Karpas-422 (cell line): Measurements from ENCODE around the gene SP100. TPM values are rescaled to one million over a fixed set of nuclear protein-coding genes. Genes with fewer than 3 reads are reported as not detected.
"Not testable (repeated sequence)": the region's sequence is repeated elsewhere in the genome, so short reads cannot be mapped to it uniquely, and the experiment has no call there.

ENCODE experiments used
- DNase-seq: peaks from one replicate; pipeline ENCODE4 v3.0.0-alpha.2; 2015
- H2AFZ ChIP-seq: fragments of 200-600 bp; sonication (generic); 2 replicates; pipeline ENCODE4 v1.6.1; 2014; ENCODE audit warnings: antibody characterized with exemption, low read length, mixed read lengths
- H3K27ac ChIP-seq: fragments of 200-600 bp; sonication (generic); 2 replicates; pipeline ENCODE4 v1.5.1; 2014; ENCODE audit warnings: mild to moderate bottlenecking, low read length, moderate library complexity
- H3K27me3 ChIP-seq: fragments of 200-600 bp; sonication (generic); 2 replicates; pipeline ENCODE4 v1.6.1; 2014; ENCODE audit warnings: low read length, mixed read lengths
- H3K36me3 ChIP-seq: fragments of 200-600 bp; sonication (generic); 2 replicates; pipeline ENCODE4 v1.6.1; 2014; ENCODE audit warnings: low read length, mixed read lengths; ENCODE audit not compliant: insufficient read depth
- H3K4me1 ChIP-seq: fragments of 200-600 bp; sonication (generic); 2 replicates; pipeline ENCODE4 v1.6.1; 2014; ENCODE audit warnings: mild to moderate bottlenecking, low read length, mixed read lengths
- H3K4me2 ChIP-seq: fragments of 200-600 bp; sonication (generic); 2 replicates; pipeline ENCODE4 v1.6.1; 2014; ENCODE audit warnings: low read length, low read depth, mild to moderate bottlenecking; ENCODE audit not compliant: poor library complexity, severe bottlenecking
- H3K4me3 ChIP-seq: fragments of 200-600 bp; sonication (generic); 2 replicates; pipeline ENCODE4 v1.5.1; 2014; ENCODE audit warnings: mild to moderate bottlenecking, antibody characterized with exemption, low read length, mixed read lengths
- H3K79me2 ChIP-seq: fragments of 200-600 bp; sonication (generic); 2 replicates; pipeline ENCODE4 v1.6.1; 2014; ENCODE audit warnings: mild to moderate bottlenecking, low read length, mixed read lengths
- H3K9ac ChIP-seq: fragments of 200-600 bp; sonication (generic); 2 replicates; pipeline ENCODE4 v1.6.0; 2014; ENCODE audit warnings: low read length
- H3K9me2 ChIP-seq: fragments of 200-600 bp; sonication (generic), shearing (Covaris generic); replicated peaks from 2 replicates; pipeline ENCODE4 v1.6.0; 2014; ENCODE audit warnings: mild to moderate bottlenecking, low read length, moderate library complexity; ENCODE audit not compliant: insufficient read depth
- H3K9me3 ChIP-seq: fragments of 300-700, 200-600 bp; sonication (generic); 2 replicates; pipeline ENCODE4 v1.6.1; 2014; ENCODE audit warnings: low read length, mixed read lengths
- H4K20me1 ChIP-seq: fragments of 200-600 bp; sonication (generic); 2 replicates; pipeline ENCODE4 v1.6.1; 2014; ENCODE audit warnings: mild to moderate bottlenecking, antibody characterized with exemption, low read length, low read depth; ENCODE audit not compliant: insufficient read depth
- total RNA-seq: library from RNA; depleted of rRNA; stranded (reverse); fragments of >200 nt; shearing (Covaris generic); gene quantifications from 2 replicates; pipeline ENCODE4 v1.2.3, GENCODE V29; 2014; ENCODE audit warnings: low replicate concordance; rRNA removed

SP100 gene
- total RNA-seq, result 148 and 173 TPM in 2 replicates

DNA sequence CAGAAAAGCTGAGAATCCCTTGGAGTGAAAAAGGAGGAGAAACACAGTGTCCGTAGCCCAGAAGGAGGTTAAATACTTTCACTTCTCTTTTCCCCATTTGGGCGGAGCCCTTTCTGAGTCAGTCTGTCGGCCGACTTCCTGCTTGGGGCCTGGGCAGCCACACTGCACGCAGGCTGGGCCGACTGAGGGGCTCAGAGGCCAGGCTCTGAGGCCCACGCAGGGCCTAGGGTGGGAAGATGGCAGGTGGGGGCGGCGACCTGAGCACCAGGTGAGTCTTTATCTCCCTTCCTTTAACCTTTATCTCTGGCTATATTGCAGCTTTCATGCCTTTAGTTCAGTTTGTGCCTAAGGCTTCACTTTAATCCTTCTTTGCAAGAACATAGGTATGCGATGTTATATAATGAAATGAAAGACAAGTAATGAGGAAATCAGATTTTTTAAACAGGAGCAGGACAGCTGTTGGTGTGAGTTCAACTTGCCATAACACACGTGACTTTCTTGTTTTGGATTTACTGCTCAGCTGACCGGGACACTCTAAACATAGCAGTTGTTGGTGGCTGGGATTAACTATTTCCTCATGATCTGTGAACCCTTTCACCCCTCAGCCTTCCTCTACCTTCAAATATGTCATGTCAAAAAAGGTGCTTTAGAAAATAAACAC, at the start of gene SP100:
SP100 (plus strand) TSS at position 141 of the 661 bp plus-strand sequence; CDS start at position 237, 96 bp downstream.
- Histone ChIP-seq H3K4me2 (peak within 1 kb of the TSS; percentile 89), H3K27me3 (no peaks in the 10 kb centered on the region), H3K9me3 (no peaks in the 10 kb centered on the region), H4K20me1 (no peaks in the 10 kb centered on the region), H3K4me1 (peaks cover 55% of the 10 kb centered on the region), H3K79me2 (peaks cover 51% of the 10 kb centered on the region), H2AFZ (peak within 1 kb of the TSS; percentile 77), H3K9me2 (no peaks in the 10 kb centered on the region), H3K36me3 (peaks cover 24% of the 10 kb centered on the region), H3K9ac (peak within 1 kb of the TSS; percentile 77), H3K4me3 (peak within 1 kb of the TSS; percentile 76), H3K27ac (peak within 1 kb of the TSS; percentile 84)
- peak; percentile 94 for DNase-seq

DNA sequence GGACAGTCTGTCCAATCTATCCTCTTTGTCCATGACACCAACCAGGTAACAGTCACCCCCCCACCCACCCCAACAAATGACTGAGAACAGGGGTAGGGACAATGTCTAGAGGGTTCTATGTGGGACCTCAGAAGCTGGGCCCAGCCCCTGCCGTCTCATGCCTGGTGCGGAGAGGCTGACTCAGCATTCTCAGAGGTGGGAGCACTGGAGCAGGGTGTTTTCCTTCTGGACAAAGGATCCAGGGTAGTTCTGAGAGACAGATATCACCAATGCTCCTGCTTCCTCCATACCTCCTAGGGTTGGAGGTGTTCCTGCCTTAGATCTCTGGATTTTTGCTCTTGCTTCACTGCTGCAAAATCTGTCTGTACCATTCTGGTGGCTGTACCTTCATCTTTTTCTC, 33.9 kb upstream of the SP100 start:
- Histone ChIP-seq H3K9me3 (no peaks in the 10 kb centered on the region), H3K36me3 (no peaks in the 10 kb centered on the region), H2AFZ (no peak overlapping the region), H3K4me1 (no peaks in the 10 kb centered on the region), H3K4me2 (no peak overlapping the region), H3K79me2 (no peaks in the 10 kb centered on the region), H3K9me2 (no peaks in the 10 kb centered on the region), H4K20me1 (no peaks in the 10 kb centered on the region), H3K27me3 (no peaks in the 10 kb centered on the region), H3K9ac (no peak overlapping the region), H3K27ac (no peak overlapping the region), H3K4me3 (no peak overlapping the region)
- DNase-seq, result no peak

DNA sequence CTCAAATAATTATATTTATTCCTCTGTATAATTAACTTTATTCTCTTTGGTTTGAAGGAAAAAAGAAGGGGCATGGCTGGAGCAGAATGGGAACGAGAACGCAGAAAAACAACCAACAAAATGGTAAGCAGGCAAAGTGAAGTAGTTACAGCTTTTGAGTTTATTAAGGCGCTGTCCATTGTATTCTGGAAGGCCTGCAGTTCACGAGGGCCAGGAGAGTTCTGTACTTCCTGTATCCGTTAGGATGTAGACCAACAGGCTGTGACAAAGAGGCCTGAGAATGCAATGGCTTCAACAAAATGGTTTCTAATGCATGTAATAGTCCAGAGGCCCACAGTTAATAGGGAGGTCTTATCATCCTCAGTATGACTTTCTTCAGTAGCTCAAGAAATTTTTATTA, 32.5 kb upstream of the SP100 start:
- H3K9me2 ChIP-seq, result no peaks in the 10 kb centered on the region
- H3K9ac ChIP-seq, result no peak overlapping the region
- H3K4me1 ChIP-seq, result no peaks in the 10 kb centered on the region
- H3K27ac ChIP-seq, result no peak overlapping the region
- H3K9me3 ChIP-seq, result no peaks in the 10 kb centered on the region
- no peaks in the 10 kb centered on the region for H3K79me2 ChIP-seq
- H3K36me3 ChIP-seq, result no peaks in the 10 kb centered on the region
- no peaks in the 10 kb centered on the region for H3K27me3 ChIP-seq
- DNase-seq, result no peak
- H3K4me2 ChIP-seq, result no peak overlapping the region
- no peaks in the 10 kb centered on the region for H4K20me1 ChIP-seq
- no peak overlapping the region for H2AFZ ChIP-seq
- H3K4me3 ChIP-seq, result no peak overlapping the region

DNA sequence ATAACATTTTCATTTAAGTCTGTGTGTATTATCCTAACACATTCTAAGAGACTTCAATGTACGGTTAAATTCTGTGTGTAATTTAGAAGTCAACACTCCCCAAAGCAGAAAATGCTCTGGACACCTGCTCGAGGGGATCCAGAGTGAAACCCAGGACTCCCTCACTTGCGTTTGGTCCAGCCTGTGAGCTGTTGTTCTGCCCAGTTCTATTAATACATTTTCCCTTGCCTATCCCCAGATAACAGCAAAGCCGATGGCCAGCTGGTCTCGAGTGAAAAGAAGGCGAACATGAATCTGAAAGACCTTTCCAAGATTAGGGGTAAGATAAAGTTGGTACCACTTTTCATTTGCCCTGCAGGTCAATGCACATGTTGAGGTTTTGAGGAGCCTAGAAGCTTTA, 31.0 kb upstream of the SP100 start:
- no peak overlapping the region for H3K9ac ChIP-seq
- H3K79me2 ChIP-seq, result no peaks in the 10 kb centered on the region
- H3K27ac ChIP-seq, result no peak overlapping the region
- H3K4me2 ChIP-seq, result no peak overlapping the region
- H3K9me3 ChIP-seq, result no peaks in the 10 kb centered on the region
- no peaks in the 10 kb centered on the region for H3K4me1 ChIP-seq
- H3K27me3 ChIP-seq, result no peaks in the 10 kb centered on the region
- H3K9me2 ChIP-seq, result no peaks in the 10 kb centered on the region
- H3K4me3 ChIP-seq, result no peak overlapping the region
- no peaks in the 10 kb centered on the region for H4K20me1 ChIP-seq
- DNase-seq, result no peak
- no peak overlapping the region for H2AFZ ChIP-seq
- H3K36me3 ChIP-seq, result peaks cover 4% of the 10 kb centered on the region

DNA sequence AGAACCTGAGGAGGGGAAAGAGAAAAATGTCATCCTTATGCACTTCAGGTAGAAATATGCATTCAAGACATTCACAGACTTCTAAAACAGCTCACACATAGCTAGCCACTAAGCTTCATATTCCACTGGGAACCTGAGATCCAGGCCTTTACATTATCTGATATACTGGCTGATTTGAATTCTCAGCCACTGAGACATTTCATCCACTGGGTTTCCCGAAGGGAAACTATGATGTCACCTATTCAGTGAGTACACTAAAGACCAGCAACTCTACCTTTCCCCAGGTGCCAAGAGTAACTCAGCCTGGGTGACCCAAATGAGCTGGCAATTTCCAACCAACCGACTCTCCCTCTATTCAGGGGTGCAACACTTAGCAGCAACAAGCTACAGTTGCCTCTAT, 21.7 kb upstream of the SP100 start:
- peaks cover 13% of the 10 kb centered on the region for H3K4me1 ChIP-seq
- DNase-seq, result no peak
- H2AFZ ChIP-seq, result no peak overlapping the region
- no peak overlapping the region for H3K4me3 ChIP-seq
- H3K9ac ChIP-seq, result no peak overlapping the region
- no peak overlapping the region for H3K4me2 ChIP-seq
- no peaks in the 10 kb centered on the region for H3K79me2 ChIP-seq
- H3K9me2 ChIP-seq, result no peaks in the 10 kb centered on the region
- no peaks in the 10 kb centered on the region for H4K20me1 ChIP-seq
- peaks cover 44% of the 10 kb centered on the region for H3K36me3 ChIP-seq
- H3K9me3 ChIP-seq, result no peaks in the 10 kb centered on the region; the same call in 1 of the 2 replicates
- no peak overlapping the region for H3K27ac ChIP-seq
- no peaks in the 10 kb centered on the region for H3K27me3 ChIP-seq

DNA sequence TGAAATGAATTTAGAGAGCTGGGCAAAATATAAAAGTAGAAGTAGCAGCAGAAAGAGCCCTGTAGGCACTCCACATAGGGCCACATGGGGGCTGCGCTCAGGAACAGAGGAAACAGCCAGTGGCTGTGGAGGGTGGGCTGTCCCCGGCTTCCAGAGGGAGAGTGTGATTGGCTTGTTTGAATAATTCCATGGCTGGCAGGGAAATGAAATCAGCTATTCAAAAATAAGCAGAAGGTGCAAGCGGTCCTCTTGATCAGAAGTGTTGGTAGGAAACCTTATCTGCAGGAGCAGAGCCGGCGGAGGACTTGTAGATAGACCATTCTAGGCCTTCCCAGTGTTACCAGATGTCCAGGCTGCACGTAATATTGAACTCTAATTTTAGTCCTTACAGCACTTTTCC, 17.3 kb upstream of the SP100 start:
- H2AFZ ChIP-seq, H3K4me2 ChIP-seq, H4K20me1 ChIP-seq, H3K27ac ChIP-seq, H3K27me3 ChIP-seq, H3K4me3 ChIP-seq, H3K9me3 ChIP-seq, H3K9ac ChIP-seq, H3K79me2 ChIP-seq, H3K9me2 ChIP-seq, DNase-seq: not testable (repeated sequence)
- Histone ChIP-seq H3K4me1 (peaks cover 13% of the 10 kb centered on the region), H3K36me3 (peaks cover 31% of the 10 kb centered on the region)

DNA sequence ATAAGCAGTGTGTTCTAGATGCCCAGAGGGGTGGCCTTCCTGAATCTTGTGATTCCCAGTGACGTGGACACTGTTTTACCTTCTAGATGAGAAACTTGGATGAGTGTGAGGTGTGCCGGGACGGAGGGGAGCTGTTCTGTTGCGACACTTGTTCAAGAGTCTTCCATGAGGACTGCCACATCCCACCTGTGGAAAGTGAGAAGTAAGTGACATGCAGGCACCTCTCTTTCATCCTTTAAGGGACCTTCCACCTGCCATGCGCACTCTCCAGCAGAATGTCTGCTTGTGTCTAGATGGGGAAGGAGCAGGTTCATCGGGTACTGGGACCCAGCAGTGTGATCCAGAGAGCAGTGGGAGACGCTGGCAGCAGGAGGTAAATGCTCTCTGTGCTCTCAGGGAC, 16.0 kb upstream of the SP100 start:
- H3K4me1 ChIP-seq, result peaks cover 13% of the 10 kb centered on the region
- H3K27ac ChIP-seq, result no peak overlapping the region
- no peak overlapping the region for H3K4me2 ChIP-seq
- H3K9me2 ChIP-seq, result no peaks in the 10 kb centered on the region
- no peak for DNase-seq
- H3K79me2 ChIP-seq, result no peaks in the 10 kb centered on the region
- H3K9ac ChIP-seq, result no peak overlapping the region
- H3K9me3 ChIP-seq, result no peaks in the 10 kb centered on the region; the same call in 1 of the 2 replicates
- peaks cover 19% of the 10 kb centered on the region; the same call in 1 of the 2 replicates for H3K36me3 ChIP-seq
- H3K27me3 ChIP-seq, result no peaks in the 10 kb centered on the region
- no peak overlapping the region for H2AFZ ChIP-seq
- H4K20me1 ChIP-seq, result no peaks in the 10 kb centered on the region
- H3K4me3 ChIP-seq, result no peak overlapping the region

DNA sequence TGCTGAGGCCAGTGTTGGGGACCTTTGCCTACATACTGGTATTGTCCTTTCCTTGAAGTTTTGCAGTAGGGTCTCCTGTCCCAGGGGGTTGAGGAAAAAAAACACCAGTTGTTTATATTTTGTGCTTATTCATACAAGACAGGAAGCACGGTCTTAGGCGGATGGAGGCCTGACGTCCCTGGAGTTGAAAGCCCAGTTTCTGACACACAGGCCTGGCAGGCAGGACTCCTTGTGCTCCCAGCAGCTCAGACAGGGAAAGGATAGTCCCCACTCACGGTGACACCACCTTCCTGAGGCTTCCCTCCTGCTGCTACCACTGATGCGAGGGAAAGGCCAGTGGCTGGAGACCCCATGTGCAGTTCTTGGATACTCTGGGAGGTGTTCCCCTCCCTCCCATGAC, 15.5 kb upstream of the SP100 start:
- Histone ChIP-seq H3K9me2 (no peaks in the 10 kb centered on the region), H3K27me3 (no peaks in the 10 kb centered on the region), H3K4me3 (no peak overlapping the region), H3K9me3 (no peaks in the 10 kb centered on the region; the same call in 1 of the 2 replicates), H3K4me2 (no peak overlapping the region), H3K9ac (no peak overlapping the region), H3K79me2 (no peaks in the 10 kb centered on the region), H4K20me1 (no peaks in the 10 kb centered on the region), H3K4me1 (peaks cover 13% of the 10 kb centered on the region), H2AFZ (no peak overlapping the region), H3K36me3 (peaks cover 15% of the 10 kb centered on the region; the same call in 1 of the 2 replicates), H3K27ac (no peak overlapping the region)
- DNase-seq, result no peak
